Stimulated activated CD8-positive, alpha-beta memory T cell treated with anti-CD3 and anti-CD28 coated beads, Interleukin-7, amount 100 ng/mL, for 24 hours (primary cell): ENCODE measurements around the gene PTPRN.
"Not testable (repeated sequence)": the region's sequence is repeated elsewhere in the genome, so short reads cannot be mapped to it uniquely, and the experiment has no call there.

Source experiments
- DNase-seq: peaks from one replicate; pipeline ENCODE4 v3.0.0-alpha.2; 2020; ENCODE audit warnings: low read depth

The PTPRN gene

DNA sequence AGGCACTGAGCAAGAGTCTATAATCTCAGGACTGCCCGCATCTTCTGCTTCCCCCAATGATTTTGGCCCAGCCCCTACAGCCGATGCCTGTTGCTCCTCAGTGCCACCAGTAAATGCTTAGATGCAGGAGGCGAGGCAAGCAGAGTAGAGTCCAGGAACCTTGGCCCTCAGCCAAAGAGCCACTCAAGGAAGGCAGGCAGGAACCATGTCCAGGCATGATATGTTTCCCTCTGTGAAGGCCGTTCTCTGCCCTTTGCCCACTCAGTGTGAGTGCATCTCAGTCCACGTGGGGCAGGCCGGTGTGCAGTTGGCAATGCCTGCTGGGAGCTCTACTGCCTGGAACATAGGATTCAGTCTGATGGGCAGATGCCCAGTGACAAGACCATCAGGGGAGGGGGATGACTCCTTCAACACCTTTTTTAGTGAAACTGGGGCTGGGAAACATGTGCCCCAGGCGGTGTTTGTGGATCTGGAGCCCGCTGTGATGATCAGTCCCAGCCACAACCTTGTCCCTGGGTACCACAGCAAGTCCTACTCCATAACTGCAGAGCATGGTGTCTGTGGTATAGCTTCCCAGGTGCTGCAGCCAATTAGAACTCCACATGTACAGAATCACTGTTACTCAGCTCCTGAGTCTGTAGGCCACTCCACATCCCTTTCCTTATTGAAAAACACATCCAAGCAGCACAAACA lies 39.7 kb downstream of the PTPRN start:
- no peak for DNase-seq

DNA sequence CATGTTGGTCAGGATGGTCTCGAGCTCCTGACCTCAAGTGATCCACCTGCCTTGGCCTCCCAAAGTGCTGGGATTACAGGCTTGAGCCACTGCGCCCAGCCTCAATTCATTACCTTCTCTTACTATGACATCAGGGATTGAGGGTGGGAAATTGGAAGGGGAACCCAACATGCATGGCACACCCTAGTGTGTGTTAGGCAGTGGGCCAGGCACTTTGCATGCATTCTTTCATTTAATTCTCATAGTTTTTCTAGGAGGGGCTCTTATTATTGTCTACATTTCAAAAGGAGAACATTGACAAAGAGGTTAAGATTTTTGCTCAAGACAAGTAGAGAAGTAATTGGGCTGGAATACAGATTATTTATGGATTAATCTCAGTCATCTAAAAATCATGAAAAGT lies 40.9 kb downstream of the PTPRN start:
- DNase-seq: no peak

DNA sequence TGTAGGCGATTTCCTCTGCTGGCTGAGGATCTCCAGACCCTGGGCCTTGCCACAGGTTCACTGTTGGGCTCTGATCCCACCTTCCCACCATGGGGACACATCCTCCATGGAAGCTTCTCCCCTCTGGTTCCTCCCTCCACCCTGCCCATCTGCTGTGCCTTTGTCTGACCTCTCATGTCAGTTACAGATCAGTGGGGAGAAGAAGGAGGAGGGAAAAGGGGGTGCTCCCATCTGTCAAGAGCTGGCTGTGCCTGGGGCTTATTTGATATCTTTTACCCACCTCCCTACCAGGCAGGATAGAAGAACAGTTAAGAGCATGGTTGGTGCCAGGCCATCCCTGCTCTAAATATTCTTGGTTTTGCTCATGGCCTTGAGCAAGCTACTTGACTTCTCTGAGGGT lies 42.3 kb downstream of the PTPRN start:
- DNase-seq: no peak

DNA sequence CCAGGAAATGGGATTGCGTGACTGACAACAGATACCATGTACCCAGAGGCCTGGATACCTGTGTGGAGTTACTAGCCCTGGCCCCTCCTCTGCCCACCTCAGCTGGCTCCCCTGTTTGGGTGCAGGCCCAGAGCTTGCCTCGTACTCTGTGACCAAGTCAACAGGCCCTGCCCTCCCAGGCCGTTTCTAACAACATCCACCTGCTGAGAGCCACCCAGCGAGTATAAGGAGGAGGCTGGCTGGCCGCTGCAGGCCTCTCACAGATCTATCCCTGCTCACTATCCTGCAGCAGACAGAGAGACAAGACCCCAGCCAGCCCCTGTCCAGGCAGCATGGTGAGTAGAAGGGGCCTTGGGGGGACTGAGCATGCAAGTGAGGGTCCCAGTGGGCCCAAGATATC lies 43.0 kb downstream of the PTPRN start:
- no peak for DNase-seq

DNA sequence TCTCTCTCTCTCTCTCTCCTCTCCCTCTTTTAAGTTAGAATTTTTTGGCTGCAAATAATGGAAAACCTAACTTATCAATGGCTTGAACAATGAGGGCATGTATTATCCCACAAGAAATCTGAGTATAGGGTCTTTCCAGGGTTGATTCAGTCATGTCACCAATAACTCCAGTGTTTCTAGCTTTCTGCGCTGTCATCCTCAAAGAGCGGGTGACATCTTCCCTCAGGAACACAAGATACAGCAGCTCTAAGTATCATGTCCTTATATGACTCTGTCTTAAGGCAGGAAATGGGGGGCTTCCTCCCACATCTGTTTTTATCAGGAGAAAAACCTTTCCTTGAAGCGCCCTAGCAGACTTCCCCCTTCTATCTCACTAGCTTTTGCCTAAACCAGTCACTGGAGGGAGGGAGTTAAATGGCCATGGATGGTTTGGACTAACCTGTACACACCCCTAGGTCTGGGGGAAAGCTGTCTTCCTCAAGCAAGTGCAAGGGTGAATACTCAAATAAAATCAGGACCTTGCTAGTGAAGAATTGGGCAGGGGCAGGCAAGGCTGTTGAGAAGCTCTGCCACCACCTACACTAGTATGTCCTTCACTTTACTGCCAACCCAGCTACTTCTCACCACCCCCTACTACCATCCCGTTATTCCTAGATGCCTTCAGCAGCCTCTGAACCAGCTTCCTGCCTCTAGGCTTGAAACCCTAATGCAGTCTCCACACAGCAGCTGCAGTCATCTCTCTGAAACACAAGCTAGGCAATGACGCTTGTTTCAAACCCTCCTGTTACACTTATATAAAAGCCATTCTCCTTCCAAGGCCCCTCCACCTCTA lies 48.0 kb downstream of the PTPRN start:
- DNase-seq: no peak

DNA sequence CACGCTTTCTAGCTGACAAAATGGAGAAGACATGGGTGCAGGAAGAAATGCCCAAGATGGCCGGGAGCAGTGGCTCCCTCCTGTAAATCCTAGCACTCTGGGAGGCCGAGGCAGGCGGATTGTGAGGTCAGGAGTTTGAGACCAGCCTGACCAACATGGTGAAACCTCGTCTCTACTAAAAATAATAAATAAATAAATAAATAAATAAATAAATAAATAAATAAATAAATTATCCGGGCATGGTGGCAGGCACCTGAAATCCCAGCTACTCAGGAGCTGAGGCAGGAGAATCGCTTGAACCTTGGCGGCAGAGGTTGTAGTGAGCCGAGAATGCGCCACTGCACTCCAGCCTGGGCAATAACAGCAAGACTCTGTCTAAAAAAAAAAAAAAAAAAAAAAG lies 50.3 kb downstream of the PTPRN start:
- DNase-seq: not testable (repeated sequence)

DNA sequence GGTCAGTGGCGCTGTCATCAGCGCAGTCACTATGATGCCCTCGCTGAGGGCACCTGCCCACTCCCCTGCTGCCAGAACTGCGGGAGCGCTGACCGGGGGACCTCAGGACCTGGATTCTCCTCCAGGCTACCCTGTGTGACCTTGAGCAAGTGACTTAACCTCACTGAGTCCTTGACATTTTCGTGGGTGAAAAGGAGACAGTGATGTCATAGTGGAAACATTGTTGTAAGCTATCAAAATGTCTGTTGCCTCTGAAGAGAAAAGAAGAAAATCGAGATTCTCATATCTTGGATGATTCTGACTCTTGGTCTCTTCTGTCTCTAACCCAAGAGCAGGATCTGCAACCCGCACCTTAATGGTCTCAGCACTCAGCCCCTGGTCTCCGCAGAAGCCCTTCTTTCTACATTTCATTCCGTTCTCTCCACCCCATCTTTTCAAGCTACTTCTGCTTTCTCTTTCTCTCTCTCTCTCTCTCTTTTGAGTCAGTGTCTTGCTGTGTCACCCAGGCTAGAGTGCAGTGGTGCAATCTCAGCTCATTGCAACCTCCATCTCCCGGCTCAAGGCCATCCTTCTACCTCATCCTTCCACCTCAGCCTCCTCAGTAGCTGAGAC lies 54.5 kb downstream of the PTPRN start:
- no peak for DNase-seq

DNA sequence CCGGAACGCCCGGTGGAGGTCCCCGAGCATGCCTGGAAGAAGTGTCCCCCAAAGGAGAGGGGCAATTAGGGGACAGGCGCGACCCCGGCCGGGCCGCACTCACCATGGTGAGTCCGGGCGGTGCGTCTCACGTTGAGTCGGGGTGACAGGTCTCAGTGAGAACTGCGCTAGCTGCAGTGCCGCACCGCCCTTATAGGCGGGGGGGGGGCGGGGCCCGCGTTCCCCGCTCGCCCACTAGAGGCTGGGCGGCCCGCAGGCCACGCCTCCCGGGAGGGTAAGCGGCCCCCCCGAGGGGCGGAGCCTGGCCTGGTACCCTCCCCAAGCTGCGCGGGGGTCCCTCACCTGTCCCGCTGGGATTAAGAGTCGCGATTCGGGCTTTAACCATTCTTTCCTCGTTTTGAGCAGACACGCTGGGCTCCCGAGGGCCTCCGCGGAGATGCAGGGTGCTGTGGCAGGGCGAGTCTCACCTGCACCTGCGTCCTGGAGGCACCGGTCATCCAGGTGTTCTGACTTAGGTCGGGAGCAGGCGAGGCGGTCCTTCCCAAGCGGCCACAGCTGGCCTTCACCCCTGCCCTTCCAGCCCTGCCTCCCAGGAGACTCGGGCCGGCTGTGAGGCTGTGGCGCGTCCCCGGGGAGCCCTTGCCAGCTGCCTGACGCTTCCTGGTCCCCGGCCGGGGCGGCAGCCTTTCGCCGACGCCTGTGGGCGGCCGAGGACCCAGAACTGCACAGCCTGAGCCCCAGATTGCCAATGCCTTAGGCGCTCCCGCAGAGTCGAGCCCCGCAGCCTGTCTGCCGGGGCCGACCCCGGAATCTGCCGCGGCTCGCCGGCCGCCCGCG lies 55.2 kb downstream of the PTPRN start, which contains the start of gene TUBA4A:
TUBA4A (minus strand) TSS at position 166 of the 837 bp plus-strand sequence; CDS start at position 106, 60 bp downstream.
- DNase-seq: peak; percentile 71

DNA sequence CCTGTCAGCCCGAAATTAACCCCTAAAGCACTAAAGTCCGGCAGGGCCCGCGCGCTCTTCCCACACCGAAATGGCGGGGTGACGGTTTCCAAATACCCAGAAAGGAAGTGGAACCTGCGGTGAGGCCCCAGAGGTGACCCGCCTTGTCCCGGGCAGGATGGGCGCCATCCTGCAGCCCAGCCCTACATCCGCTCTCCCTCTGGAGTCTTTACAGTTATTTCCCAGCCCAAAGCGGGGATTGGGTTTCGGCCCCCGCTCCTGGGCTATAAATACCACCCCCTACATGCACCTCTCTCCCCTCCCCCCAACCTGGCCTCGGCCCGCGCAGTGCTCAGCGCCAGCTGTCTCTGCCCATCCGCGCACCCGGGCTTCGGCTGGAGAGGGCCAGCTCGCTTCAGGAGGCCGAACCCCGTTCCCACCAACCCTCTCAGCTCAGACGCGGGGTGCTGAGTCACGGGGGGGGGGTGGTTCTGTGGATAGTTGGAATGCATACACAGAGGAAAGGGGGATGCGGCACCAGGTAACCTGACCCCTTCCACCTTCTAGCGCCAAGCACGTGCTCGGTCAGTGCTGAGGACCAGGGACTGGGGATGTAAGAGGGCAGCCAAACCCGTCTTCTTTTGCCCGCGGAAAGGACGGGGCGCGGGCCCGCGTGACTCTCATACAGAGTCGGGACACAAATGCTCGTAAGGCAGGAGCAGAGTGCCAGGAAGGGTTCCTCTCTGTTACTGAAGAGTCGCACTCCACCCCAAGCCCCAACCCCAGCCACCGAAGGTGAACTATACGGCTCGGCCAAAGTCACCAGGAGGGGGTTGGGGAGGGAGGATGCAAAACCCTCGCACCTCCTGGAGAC lies 56.1 kb downstream of the PTPRN start, which contains the start of gene TUBA4B:
TUBA4B (plus strand) TSS at position 344 of the 853 bp plus-strand sequence; CDS start at position 509, 165 bp downstream.
- no peak for DNase-seq

DNA sequence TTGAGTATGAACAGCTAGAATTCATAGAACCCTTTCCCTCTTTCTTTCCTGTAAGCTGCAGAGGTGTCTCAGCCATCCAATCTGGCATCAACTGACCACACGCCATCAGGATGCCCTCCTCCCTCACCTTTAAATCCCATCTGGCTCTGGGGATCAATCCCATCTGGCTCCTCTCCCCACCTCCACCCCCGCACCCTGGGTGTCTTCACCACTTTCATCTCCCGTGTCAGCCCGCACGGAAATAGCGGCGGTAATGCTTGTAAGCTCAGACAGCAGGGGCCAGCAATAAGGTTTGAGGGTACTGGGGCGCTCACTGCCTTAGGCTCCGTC lies 56.7 kb downstream of the PTPRN start:
- no peak for DNase-seq

DNA sequence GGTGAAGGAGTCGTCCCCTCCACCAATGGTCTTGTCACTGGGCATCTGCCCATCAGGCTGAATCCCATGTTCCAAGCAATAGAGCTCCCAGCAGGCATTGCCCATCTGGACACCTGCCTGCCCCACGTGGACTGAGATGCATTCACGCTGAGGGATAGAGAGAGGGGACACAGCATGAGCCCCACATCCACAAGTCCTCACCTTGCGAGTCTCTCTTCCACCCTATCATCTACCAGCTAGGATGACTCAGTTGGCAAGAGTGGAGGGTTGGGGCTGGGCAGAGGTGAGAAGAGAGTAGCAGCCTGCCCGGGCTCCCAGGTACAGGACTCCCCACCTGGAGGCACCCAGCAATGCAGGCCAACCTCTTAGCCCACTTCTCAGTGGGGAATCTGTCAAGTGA lies 57.1 kb downstream of the PTPRN start:
- no peak for DNase-seq

DNA sequence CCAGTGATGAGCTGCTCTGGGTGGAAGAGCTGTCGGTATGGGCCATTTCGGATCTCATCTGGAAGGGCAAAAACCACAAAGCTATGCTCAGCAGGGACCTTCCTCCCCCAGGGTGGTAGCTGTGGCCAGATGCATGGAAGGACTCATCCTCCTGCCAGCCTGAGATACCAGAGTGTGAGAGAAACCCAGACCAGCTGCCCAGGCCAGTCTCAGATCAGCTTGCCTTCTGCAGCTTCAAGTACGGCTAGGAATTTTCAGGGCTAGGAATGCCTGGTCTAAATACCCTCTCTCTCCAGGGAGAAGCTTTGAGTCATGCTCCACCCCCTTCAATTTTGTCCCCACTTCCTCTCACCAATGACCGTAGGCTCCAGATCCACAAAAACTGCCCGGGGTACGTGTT lies 57.5 kb downstream of the PTPRN start:
- DNase-seq: no peak

DNA sequence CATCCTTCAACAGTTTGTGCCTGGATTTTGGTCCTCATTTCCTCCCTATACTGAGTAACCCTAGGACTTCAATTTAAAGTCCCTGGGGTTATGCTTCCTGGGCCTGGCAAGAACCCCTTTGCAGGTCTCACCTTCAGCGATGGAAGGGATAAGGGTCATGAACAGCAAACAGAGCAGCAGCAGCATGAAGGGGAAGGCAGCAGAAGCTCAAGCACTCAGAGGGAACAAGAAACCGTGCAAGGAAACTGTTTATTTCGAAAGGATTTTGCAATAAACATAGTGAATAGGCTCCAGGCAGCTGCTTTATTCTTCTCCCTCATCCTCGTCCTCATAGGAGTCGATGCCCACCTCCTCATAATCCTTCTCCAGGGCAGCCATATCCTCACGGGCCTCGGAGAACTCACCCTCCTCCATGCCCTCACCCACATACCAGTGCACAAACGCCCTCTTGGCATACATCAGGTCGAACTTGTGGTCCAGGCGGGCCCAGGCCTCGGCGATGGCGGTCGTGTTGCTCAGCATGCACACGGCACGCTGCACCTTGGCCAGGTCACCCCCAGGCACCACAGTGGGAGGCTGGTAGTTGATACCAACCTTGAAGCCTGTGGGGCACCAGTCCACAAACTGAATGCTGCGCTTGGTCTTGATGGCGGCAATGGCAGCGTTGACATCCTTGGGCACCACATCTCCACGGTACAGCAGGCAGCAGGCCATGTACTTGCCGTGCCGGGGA lies 59.0 kb downstream of the PTPRN start:
- no peak for DNase-seq

DNA sequence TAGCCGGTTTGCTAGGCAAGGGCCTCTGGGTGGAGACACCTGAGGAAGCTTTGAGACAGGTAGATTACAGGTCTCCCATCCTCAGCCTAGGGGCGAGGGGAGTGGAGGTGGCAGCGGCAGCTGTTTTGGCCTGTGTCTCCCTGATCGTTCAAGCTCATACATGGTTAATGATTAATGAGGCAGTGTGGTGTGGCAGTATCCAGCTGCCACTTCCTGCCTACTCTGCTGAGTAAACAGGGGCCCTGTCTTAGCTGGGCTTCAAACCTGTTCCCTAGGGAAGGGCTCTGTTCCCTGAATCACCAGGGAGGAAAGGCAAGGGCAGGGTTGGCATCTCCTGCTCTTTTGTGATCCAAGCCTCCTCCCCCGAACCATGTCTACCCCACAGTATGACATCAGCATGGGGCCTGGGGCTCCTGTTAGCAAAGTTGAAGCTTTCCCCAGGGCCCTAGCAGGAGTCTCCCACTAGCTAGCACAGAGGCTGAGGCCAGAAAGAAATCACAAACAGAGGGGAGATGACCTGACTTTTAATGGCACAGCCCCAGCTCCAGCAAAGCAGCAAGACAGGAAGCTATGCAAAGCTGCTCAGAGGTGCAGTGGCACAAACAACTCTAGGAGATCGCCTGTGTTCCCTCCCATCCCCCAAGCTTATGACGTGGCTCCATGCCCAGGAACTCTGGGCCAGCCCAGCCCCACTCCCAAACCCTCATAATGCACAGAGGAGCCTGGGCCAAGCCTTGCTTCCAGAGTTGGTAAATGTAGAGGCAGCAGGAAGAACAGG lies 59.8 kb downstream of the PTPRN start:
- DNase-seq: no peak

DNA sequence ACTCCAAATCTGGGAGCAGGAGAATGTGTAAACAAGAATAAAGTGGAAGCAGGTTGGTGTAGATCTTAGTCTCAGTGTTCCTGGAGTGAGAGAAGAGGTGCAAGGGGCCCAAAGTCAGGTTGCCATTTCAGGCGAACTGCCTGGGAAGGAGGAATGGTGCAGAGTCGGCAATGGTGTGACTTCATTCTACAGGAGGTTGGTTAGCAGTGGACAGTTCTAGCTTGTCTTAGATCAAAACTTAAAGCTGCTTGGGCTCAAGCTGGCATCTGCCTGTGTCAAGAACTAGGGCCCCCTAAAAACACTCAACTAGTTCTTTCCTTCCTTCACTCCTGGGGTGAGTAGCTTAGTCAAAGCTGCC lies 60.4 kb downstream of the PTPRN start:
- DNase-seq: no peak

DNA sequence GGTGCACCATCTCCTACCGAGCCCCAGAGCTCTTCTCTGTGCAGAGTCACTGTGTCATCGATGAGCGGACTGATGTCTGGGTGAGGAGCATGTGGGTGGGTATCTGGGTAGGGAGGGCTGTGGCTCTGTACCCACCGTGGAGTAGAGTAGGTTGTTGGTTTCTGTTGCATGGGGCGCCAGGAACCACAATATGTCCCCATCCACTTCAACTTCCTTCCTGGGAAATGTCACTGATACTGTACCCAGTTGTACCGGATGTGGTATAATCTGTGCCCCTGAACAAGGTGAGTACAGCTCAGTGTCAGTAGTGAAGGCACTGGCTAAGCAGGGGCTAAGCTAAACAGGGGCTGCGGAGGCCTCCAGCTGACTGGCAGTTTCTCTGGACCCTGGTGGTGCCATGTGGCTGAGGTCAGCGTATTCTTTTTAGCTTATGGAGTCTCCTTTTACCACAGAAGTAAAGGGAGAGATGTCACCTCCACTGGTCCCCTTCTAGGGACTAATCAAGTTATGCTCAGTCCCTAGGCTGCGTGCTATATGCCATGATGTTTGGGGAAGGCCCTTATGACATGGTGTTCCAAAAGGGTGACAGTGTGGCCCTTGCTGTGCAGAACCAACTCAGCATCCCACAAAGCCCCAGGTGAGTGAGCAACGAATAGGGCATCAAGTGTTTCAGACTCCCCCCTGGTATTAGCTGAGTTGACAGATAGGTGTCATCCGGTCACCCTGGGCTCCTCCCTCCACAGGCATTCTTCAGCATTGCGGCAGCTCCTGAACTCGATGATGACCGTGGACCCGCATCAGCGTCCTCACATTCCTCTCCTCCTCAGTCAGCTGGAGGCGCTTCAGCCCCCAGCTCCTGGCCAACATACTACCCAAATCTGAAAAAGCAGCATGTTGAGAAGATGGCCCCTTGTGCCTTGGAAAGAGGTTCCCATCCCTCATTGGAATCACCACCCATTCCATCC lies 61.2 kb downstream of the PTPRN start:
- DNase-seq: peak; percentile 30

DNA sequence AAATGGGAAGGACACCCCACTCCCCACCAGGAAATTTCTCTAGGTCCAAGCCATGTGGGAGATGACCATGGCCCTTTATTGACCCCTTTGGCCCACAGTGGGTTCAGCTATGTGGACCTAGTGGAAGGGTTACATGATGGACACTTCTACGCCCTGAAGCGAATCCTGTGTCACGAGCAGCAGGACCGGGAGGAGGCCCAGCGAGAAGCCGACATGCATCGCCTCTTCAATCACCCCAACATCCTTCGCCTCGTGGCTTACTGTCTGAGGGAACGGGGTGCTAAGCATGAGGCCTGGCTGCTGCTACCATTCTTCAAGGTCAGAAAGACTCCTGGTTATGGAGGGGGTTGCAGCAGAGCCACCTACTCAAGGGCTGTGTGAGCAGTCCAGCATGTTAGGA lies 62.6 kb downstream of the PTPRN start:
- DNase-seq: no peak

DNA sequence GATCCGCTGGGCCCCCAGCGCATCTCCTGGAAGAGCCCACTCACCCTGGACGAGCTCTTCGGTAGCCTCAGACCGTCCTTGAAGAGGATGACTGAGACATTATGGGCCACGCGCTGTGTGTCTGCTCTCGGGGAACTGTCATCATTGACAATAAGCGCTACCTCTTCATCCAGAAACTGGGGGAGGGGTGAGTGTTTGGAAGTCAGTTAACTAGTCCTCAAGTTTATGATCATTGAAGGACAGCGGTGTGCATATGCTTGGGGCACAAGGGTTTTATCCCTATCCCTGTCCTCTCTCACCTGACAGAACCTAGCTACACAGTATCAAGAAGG lies 63.3 kb downstream of the PTPRN start:
- DNase-seq: no peak
